Measurements from ENCODE around the gene OSGIN1. TPM values are rescaled to one million over a fixed set of nuclear protein-coding genes. Genes with fewer than 3 reads are reported as not detected.

Gene OSGIN1
- total and polyA plus RNA-seq, 2 of the 8 experiments (the other 6 are each of a cell fraction or from before 2014, with no cell fraction given), result 0.58 to 0.76 TPM

- Histone ChIP-seq H3K18ac (ENCODE audit: extremely low read depth, low read length) (no peak overlapping the region), H2BK15ac (ENCODE audit: low read length) (no peak overlapping the region), H4K8ac (ENCODE audit: extremely low read depth, insufficient read depth, low read length) (no peak overlapping the region), H3K27me3 (replicated peaks in 1 of 4; ENCODE audit: control insufficient read depth in 3 of 4, extremely low read depth in 1 of 4, insufficient read depth in 3 of 4, low read length in 3 of 4) (0 out of 7 replicates have a peak, but pooled peaks cover 0 to 6% (median 0%) of the 10 kb centered on the region in 4 experiments), H3K27ac (ENCODE audit: low read depth, low read length) (no peak overlapping the region), H2AFZ (ENCODE audit: low read length) (no peak overlapping the region), H4K5ac (ENCODE audit: insufficient read length, low read depth, low read length) (no peak overlapping the region), H4K91ac (replicated peaks; ENCODE audit: insufficient read length, low read length) (no peak overlapping the region), H2BK5ac (ENCODE audit: low read depth, low read length) (no peak overlapping the region), H3K4me2 (ENCODE audit: insufficient read depth in 1 of 2, low read depth in 2 of 2, low read length in 2 of 2) (no peak overlapping the region), H3K56ac (replicated peaks; ENCODE audit: insufficient read length, low read depth, low read length) (no peak overlapping the region), H4K20me1 (replicated peaks in 1 of 2; ENCODE audit: control insufficient read depth in 1 of 2, insufficient read depth in 2 of 2, low read length in 2 of 2) (peaks cover 0 to 3% of the 10 kb centered on the region in 2 experiments), H2AK5ac (ENCODE audit: low read depth, low read length) (no peak overlapping the region), H3K14ac (ENCODE audit: insufficient read length) (no peak overlapping the region), H3K9ac (replicated peaks in 1 of 4; ENCODE audit: extremely low read depth in 1 of 4, low read depth in 3 of 4, low read length in 3 of 4) (no peak overlapping the region), H3K79me2 (ENCODE audit: control insufficient read depth in 1 of 2, insufficient read depth in 2 of 2, low read length in 2 of 2) (no peaks in the 10 kb centered on the region), H2BK20ac (ENCODE audit: low read length) (no peak overlapping the region), H3K4me1 (replicated peaks in 1 of 4; ENCODE audit: control insufficient read depth in 3 of 4, insufficient read depth in 4 of 4, low read length in 3 of 4) (peaks cover 0 to 6% (median 3%) of the 10 kb centered on the region in 4 experiments; a peak in 4 of 7 replicates), H3K9me3 (ENCODE audit: insufficient read depth in 2 of 2, low read depth in 1 of 2, low read length in 1 of 2) (no peaks in the 10 kb centered on the region), H3K79me1 (ENCODE audit: low read depth, low read length) (no peaks in the 10 kb centered on the region), H3K23me2 (ENCODE audit: low read depth, low read length) (peaks cover 6% of the 10 kb centered on the region), H3K4ac (replicated peaks; ENCODE audit: insufficient read length, low read depth, low read length) (no peak overlapping the region), H3K4me3 (ENCODE audit: extremely low read depth in 1 of 4, insufficient read depth in 2 of 4, low read depth in 3 of 4, low read length in 4 of 4) (no peak overlapping the region), H3K23ac (ENCODE audit: insufficient read length) (no peak overlapping the region), H2BK12ac (ENCODE audit: low read depth, low read length) (no peak overlapping the region), H2BK120ac (replicated peaks; ENCODE audit: low read depth, low read length) (no peak overlapping the region), H3K36me3 (ENCODE audit: control insufficient read depth in 2 of 4, insufficient read depth in 4 of 4, low read length in 3 of 4) (peaks cover 0 to 3% (median 2%) of the 10 kb centered on the region in 4 experiments; a peak in 5 of 8 replicates)
- POLR2A ChIA-PET (ENCODE audit: partially characterized antibody), result interaction anchor here (1.1 to 1.5 kb wide), 2 partner anchors 13 to 39 kb away, joined by 3 read pairs; no protein-coding TSS in a partner anchor
- CTCF ChIA-PET (ENCODE audit: partially characterized antibody), result interaction anchor here (0.5 to 1.2 kb wide), 3 partner anchors 16 to 316 kb away, joined by 3 to 4 read pairs (median 3); no protein-coding TSS in a partner anchor
- no peak for DNase-seq (ENCODE audit: low read depth in 1 of 2, low spot score in 2 of 2)
- WGBS, 2 experiments (ENCODE audit: extremely low coverage in 1 of 2, insufficient coverage in 1 of 2, insufficient read length in 1 of 2, insufficient replicate concordance in 2 of 2, low coverage in 1 of 2, low lambda C conversion rate in 2 of 2, missing lambda C conversion rate in 1 of 2), result 90% methylated on average over 13 of the region's 13 CpGs; no CpG with 5 or more reads in 1 of the 2 experiments
- FAIRE-seq, result no peak
- TF ChIP-seq KDM4A (IDR thresholded peaks at IDR 0.05; ENCODE audit: low read depth, low read length, severe bottlenecking) (no peak), CTBP2 (IDR thresholded peaks at IDR 0.05; ENCODE audit: borderline replicate concordance, insufficient read depth, insufficient read length, low read length) (no peak), YY1 (IDR thresholded peaks at IDR 0.05; ENCODE audit: low read depth, low read length) (no peak), RNF2 (IDR thresholded peaks at IDR 0.05; ENCODE audit: borderline replicate concordance, low read depth, low read length, missing control alignments, poor library complexity, severe bottlenecking) (no peak), RFX5 (IDR thresholded peaks at IDR 0.05; ENCODE audit: borderline replicate concordance, low read depth, low read length) (no peak), EZH2 (IDR thresholded peaks at IDR 0.05; ENCODE audit: low read depth, low read length, severe bottlenecking) (no peak), SAP30 (IDR thresholded peaks at IDR 0.05; ENCODE audit: insufficient read depth, insufficient replicate concordance, low read length) (no peak), E2F6 (IDR thresholded peaks at IDR 0.05) (no peak), FOSL1 (IDR thresholded peaks at IDR 0.05; ENCODE audit: insufficient read depth, low read depth, low read length) (no peak), HDAC6 (IDR thresholded peaks at IDR 0.05; ENCODE audit: low read depth, low read length) (no peak), CBX8 (IDR thresholded peaks at IDR 0.05; ENCODE audit: borderline replicate concordance, low read depth, low read length) (no peak), POU5F1 (IDR thresholded peaks at IDR 0.05; ENCODE audit: low read depth, low read length) (no peak)
Measured at GRCh38 chr16:83924686-83925085, 28.4 kb upstream of the OSGIN1 start.

All from H1 (cell line).